Astrocyte (in vitro differentiated cells and primary cell): ENCODE measurements around the gene PLGRKT. TPM values are rescaled to one million over a fixed set of nuclear protein-coding genes. Genes with fewer than 3 reads are reported as not detected.

Experiments used
- DNase-seq: peaks from one replicate; pipeline ENCODE4 v3.0.0-alpha.2; 2010; ENCODE audit warnings: low read depth
- FAIRE-seq: peaks from 2 replicates; lab custom pipeline; 2011; peaks lifted over from hg19 to GRCh38; lab: Jason Lieb, UNC
- H2AFZ ChIP-seq: 2 replicates; pipeline ENCODE4 v1.6.0; 2012; ENCODE audit warnings: low read depth, low read length, inconsistent platforms
- H3K27ac ChIP-seq: 2 replicates; pipeline ENCODE4 v1.5.1; 2011; ENCODE audit warnings: low read depth, low read length, inconsistent platforms
- H3K27me3 ChIP-seq: 2 replicates; pipeline ENCODE4 v1.6.0; 2011; ENCODE audit warnings: low read length, inconsistent platforms; ENCODE audit not compliant: insufficient read depth
- H3K36me3 ChIP-seq: 2 replicates; pipeline ENCODE4 v1.5.1; 2011; ENCODE audit warnings: low read length, inconsistent platforms; ENCODE audit not compliant: insufficient read depth
- H3K4me1 ChIP-seq: 2 replicates; pipeline ENCODE4 v1.5.1; 2011; ENCODE audit warnings: low read length, inconsistent platforms; ENCODE audit not compliant: insufficient read depth
- H3K4me2 ChIP-seq: 2 replicates; pipeline ENCODE4 v1.6.0; 2012; ENCODE audit warnings: low read length, inconsistent platforms
- H3K4me3 ChIP-seq: 2 replicates; pipeline ENCODE4 v1.5.1; 2011; ENCODE audit warnings: low read depth, mild to moderate bottlenecking, low read length, inconsistent platforms; ENCODE audit not compliant: insufficient read depth
- H3K79me2 ChIP-seq: 2 replicates; pipeline ENCODE4 v1.6.0; 2012; ENCODE audit warnings: mild to moderate bottlenecking, low read length, inconsistent platforms; ENCODE audit not compliant: insufficient read depth
- H3K9ac ChIP-seq: 2 replicates; pipeline ENCODE4 v1.6.0; 2012; ENCODE audit warnings: mild to moderate bottlenecking, low read length, inconsistent platforms
- H3K9me3 ChIP-seq: 2 replicates; pipeline ENCODE4 v1.5.1; 2012; ENCODE audit warnings: low read depth, mild to moderate bottlenecking, low read length, inconsistent platforms; ENCODE audit not compliant: insufficient read depth
- H4K20me1 ChIP-seq: 2 replicates; pipeline ENCODE4 v1.6.0; 2012; ENCODE audit warnings: low read length, inconsistent platforms; ENCODE audit not compliant: insufficient read depth
- H3K27ac Mint-ChIP-seq: one replicate; pipeline ENCODE4 v1.8.0; 2021; ENCODE audit warnings: mild to moderate bottlenecking, mixed read lengths; ENCODE audit not compliant: unreplicated experiment
- H3K27me3 Mint-ChIP-seq: one replicate; pipeline ENCODE4 v1.8.0; 2021; ENCODE audit warnings: low read depth, mixed read lengths; ENCODE audit not compliant: unreplicated experiment
- H3K36me3 Mint-ChIP-seq: one replicate; pipeline ENCODE4 v1.8.0; 2021; ENCODE audit warnings: low read depth, mixed read lengths; ENCODE audit not compliant: unreplicated experiment
- H3K4me1 Mint-ChIP-seq: one replicate; pipeline ENCODE4 v1.8.0; 2021; ENCODE audit warnings: low read depth, mixed read lengths; ENCODE audit not compliant: unreplicated experiment
- H3K4me3 Mint-ChIP-seq: one replicate; pipeline ENCODE4 v1.8.0; 2021; ENCODE audit warnings: mild to moderate bottlenecking, moderate library complexity, mixed read lengths; ENCODE audit not compliant: unreplicated experiment
- H3K9me3 Mint-ChIP-seq: one replicate; pipeline ENCODE4 v1.8.0; 2021; ENCODE audit warnings: mild to moderate bottlenecking, mixed read lengths; ENCODE audit not compliant: unreplicated experiment
- CTCF ChIP-seq: IDR thresholded peaks from 2 replicates; pipeline ENCODE4 v1.5.1; 2011; ENCODE audit warnings: low read depth, mild to moderate bottlenecking, inconsistent platforms, low read length, moderate library complexity; ENCODE audit not compliant: insufficient read depth
- EZH2 ChIP-seq: IDR thresholded peaks from 2 replicates; pipeline ENCODE4 v1.6.1; 2012; ENCODE audit warnings: mild to moderate bottlenecking, low read length, inconsistent platforms; ENCODE audit not compliant: insufficient read depth
- total RNA-seq: library from RNA; stranded (reverse); gene quantifications from 2 replicates; pipeline ENCODE4 v1.2.1, GENCODE V29; 2021

The PLGRKT gene
- total RNA-seq, 1 donor from 2014 or later: 10.6 TPM

GRCh38 chr9:5392285-5392684 lies 45.4 kb downstream of the PLGRKT start:
- Histone ChIP-seq H3K9ac (no peak overlapping the region), H3K27ac (no peak overlapping the region), H4K20me1 (peaks cover 8% of the 10 kb centered on the region), H2AFZ (no peak overlapping the region), H3K4me3 (no peak overlapping the region), H3K9me3 (no peaks in the 10 kb centered on the region), H3K79me2 (no peaks in the 10 kb centered on the region), H3K4me1 (peaks cover 22% of the 10 kb centered on the region), H3K36me3 (no peaks in the 10 kb centered on the region), H3K4me2 (no peak overlapping the region), H3K27me3 (no peaks in the 10 kb centered on the region)
- no peak overlapping the region for H3K27ac Mint-ChIP-seq
- FAIRE-seq: no peak
- H3K27me3 Mint-ChIP-seq: no peaks in the 10 kb centered on the region
- no peak for DNase-seq
- H3K9me3 Mint-ChIP-seq: no peaks in the 10 kb centered on the region
- no peaks in the 10 kb centered on the region for H3K36me3 Mint-ChIP-seq
- no peak overlapping the region for H3K4me3 Mint-ChIP-seq
- peaks cover 27% of the 10 kb centered on the region for H3K4me1 Mint-ChIP-seq
- TF ChIP-seq EZH2 (no peak), CTCF (no peak)

GRCh38 chr9:5389109-5389732 lies 48.5 kb downstream of the PLGRKT start:
- peaks cover 5% of the 10 kb centered on the region for H4K20me1 ChIP-seq
- H3K4me1 ChIP-seq: peaks cover 22% of the 10 kb centered on the region
- no peak overlapping the region for H3K4me3 Mint-ChIP-seq
- no peaks in the 10 kb centered on the region for H3K27me3 Mint-ChIP-seq
- peaks cover 34% of the 10 kb centered on the region for H3K4me1 Mint-ChIP-seq
- no peak for TF ChIP-seq CTCF
- no peak for TF ChIP-seq EZH2
- no peaks in the 10 kb centered on the region for H3K9me3 ChIP-seq
- FAIRE-seq (peak; percentile 76), DNase-seq (peak; percentile 90)
- no peaks in the 10 kb centered on the region for H3K36me3 ChIP-seq
- no peaks in the 10 kb centered on the region for H3K27me3 ChIP-seq
- no peaks in the 10 kb centered on the region for H3K9me3 Mint-ChIP-seq
- no peak overlapping the region for H2AFZ ChIP-seq
- H3K4me3 ChIP-seq: no peak overlapping the region
- H3K36me3 Mint-ChIP-seq: no peaks in the 10 kb centered on the region
- no peaks in the 10 kb centered on the region for H3K79me2 ChIP-seq
- H3K9ac ChIP-seq: no peak overlapping the region
- no peak overlapping the region for H3K27ac ChIP-seq
- H3K4me2 ChIP-seq: peak overlapping the region; percentile 58
- peak overlapping the region; percentile 96 for H3K27ac Mint-ChIP-seq
